CD4-positive, alpha-beta T cell (primary cell): ENCODE measurements around the gene WDR11. TPM values are rescaled to one million over a fixed set of nuclear protein-coding genes. Genes with fewer than 3 reads are reported as not detected.

Source experiments
- ATAC-seq: fragments of 200-7000 bp; cut with Tn5 transposase; one replicate; pipeline ENCODE4 v1.10.0; 2022; ENCODE audit warnings: mild to moderate bottlenecking; ENCODE audit not compliant: poor library complexity
- CTCF ChIA-PET: fragments of 350-600 bp; sonication (Branson Sonifier 250); formaldehyde crosslinking; loops from one replicate; lab custom pipeline; 2021; ENCODE audit warnings: antibody characterized with exemption, inconsistent platforms; lab: Charles Lee
- POLR2A ChIA-PET: fragments of 350-600 bp; sonication (Branson Sonifier 250); formaldehyde crosslinking; loops from one replicate; lab custom pipeline; 2021; ENCODE audit warnings: antibody characterized with exemption, inconsistent platforms; lab: Charles Lee
- DNase-seq, 14 experiments: peaks; one replicate each; pipeline ENCODE4 v3.0.0-alpha.2; 2013 to 2020; ENCODE audit warnings: mixed read lengths in 2 of 14
- H3K27ac ChIP-seq, 2 donors: one replicate each; pipeline versions ENCODE4 v1.5.1 to v1.7.0; 2013; ENCODE audit warnings: low read length in 2 of 2, low read depth in 1 of 2, mild to moderate bottlenecking in 1 of 2
- H3K27me3 ChIP-seq, 2 experiments: 1 replicate in 1 of 2; 2 replicates in 1 of 2; pipeline versions ENCODE4 v1.6.1 to v1.7.0; 2013; ENCODE audit warnings: low read length in 2 of 2, control low read depth in 1 of 2, mild to moderate bottlenecking in 1 of 2, moderate library complexity in 1 of 2; ENCODE audit not compliant: insufficient read depth in 2 of 2, control insufficient read depth in 1 of 2
- H3K36me3 ChIP-seq: one replicate; pipeline ENCODE4 v1.6.1; 2013; ENCODE audit warnings: low read length, control low read depth; ENCODE audit not compliant: insufficient read depth
- H3K4me1 ChIP-seq: one replicate; pipeline ENCODE4 v1.6.1; 2013; ENCODE audit warnings: low read length, control low read depth; ENCODE audit not compliant: insufficient read depth
- H3K4me3 ChIP-seq: one replicate; pipeline ENCODE4 v1.5.1; 2013; ENCODE audit warnings: mild to moderate bottlenecking, low read length, moderate library complexity
- H3K9me3 ChIP-seq, 2 experiments: 1 replicate in 1 of 2; 2 replicates in 1 of 2; pipeline versions ENCODE4 v1.6.1 to v1.7.0; 2013; ENCODE audit warnings: low read length in 2 of 2, mild to moderate bottlenecking in 2 of 2, control low read depth in 1 of 2, moderate library complexity in 1 of 2; ENCODE audit not compliant: control insufficient read depth in 1 of 2, insufficient read depth in 1 of 2
- H3K27ac Mint-ChIP-seq: one replicate; pipeline ENCODE4 v1.8.0; 2020; ENCODE audit warnings: mixed read lengths
- H3K27me3 Mint-ChIP-seq: one replicate; pipeline ENCODE4 v1.8.0; 2021; ENCODE audit warnings: mixed read lengths
- H3K36me3 Mint-ChIP-seq: one replicate; pipeline ENCODE4 v1.8.0; 2021; ENCODE audit warnings: low read depth, mixed read lengths
- H3K4me1 Mint-ChIP-seq: one replicate; pipeline ENCODE4 v1.8.0; 2021; ENCODE audit warnings: low read depth, mixed read lengths
- H3K4me3 Mint-ChIP-seq: one replicate; pipeline ENCODE4 v1.8.0; 2020; ENCODE audit warnings: mild to moderate bottlenecking, mixed read lengths
- H3K9me3 Mint-ChIP-seq: one replicate; pipeline ENCODE4 v1.8.0; 2020; ENCODE audit warnings: mixed read lengths
- CTCF ChIP-seq: fragments of 200-600 bp; IDR thresholded peaks from one replicate; pipeline ENCODE4 v1.8.0; 2022; ENCODE audit warnings: antibody characterized with exemption, mild to moderate bottlenecking
- intact Hi-C, 2 experiments: fragments of 100-400 bp; cut with DNase I in 1 of 2; cut with micrococcal nuclease in 1 of 2; formaldehyde crosslinking; loops; one replicate each; pipeline versions ENCODE4 v1.15.1 to v1.9.0; 2023 to 2025; cut with DNase I, micrococcal nuclease
- total RNA-seq, 174 experiments: library from RNA in 2 of 174; stranded (reverse) in 2 of 174; gene quantifications; one replicate each; pipeline ENCODE4 v1.2.3 and lab custom pipeline; 2021 to 2026

Gene WDR11
- total RNA-seq, 2 experiments from 2014 or later = 16.9 to 17.9 TPM

DNA sequence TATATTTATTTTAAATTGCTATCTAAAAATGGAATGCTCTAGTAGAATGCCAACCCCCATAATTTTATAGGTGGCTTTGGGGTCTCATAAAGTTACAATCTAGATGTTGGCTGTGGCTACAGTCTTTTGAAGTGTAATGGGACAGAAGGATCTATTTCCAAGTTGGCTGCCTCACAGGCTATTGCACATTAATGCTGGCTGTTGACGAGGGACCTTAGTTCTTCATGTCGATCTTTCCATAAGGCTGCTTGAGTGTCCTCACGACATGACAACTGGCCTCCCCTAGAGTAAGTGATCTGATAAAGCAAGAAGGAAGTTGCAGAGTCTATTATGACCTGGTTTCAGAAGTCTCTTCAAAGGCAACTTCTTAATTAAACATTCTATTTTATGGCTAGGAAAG is 36.3 kb downstream of the WDR11 start:
- CTCF ChIA-PET = no interaction called here
- peaks cover 92% of the 10 kb centered on the region for H3K36me3 Mint-ChIP-seq
- peaks cover 60% of the 10 kb centered on the region for H3K36me3 ChIP-seq
- POLR2A ChIA-PET = no interaction called here
- no peak overlapping the region for H3K4me3 Mint-ChIP-seq
- no peaks in the 10 kb centered on the region for H3K9me3 Mint-ChIP-seq
- intact Hi-C loops = no loop called here
- H3K4me1 ChIP-seq = no peaks in the 10 kb centered on the region
- no peaks in the 10 kb centered on the region for H3K27me3 Mint-ChIP-seq
- no peak overlapping the region for H3K4me3 ChIP-seq
- DNase-seq (no peak), ATAC-seq (no peak)
- no peak for TF ChIP-seq CTCF
- no peaks in the 10 kb centered on the region for H3K27me3 ChIP-seq
- no peaks in the 10 kb centered on the region for H3K4me1 Mint-ChIP-seq
- no peaks in the 10 kb centered on the region for H3K9me3 ChIP-seq
- H3K27ac ChIP-seq = no peak overlapping the region
- H3K27ac Mint-ChIP-seq = no peak overlapping the region

DNA sequence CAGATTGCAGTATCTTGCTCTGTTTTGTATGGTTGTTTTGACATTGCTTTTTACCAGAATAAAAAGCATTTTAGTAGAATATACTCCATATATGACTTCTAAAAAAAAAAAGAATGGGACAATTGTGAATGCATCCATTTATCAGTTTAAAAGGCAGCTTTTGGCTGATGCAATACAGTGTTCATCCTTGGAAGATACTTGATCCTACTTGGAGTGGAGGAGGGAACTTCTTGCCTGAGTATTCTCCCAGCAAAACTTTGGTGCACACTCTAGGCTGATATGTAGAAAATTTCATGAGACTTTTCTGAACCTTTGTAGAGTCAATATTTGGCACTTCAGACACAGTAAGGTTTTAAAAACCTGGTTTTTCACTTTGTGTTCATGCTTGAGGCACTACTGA is 40.2 kb downstream of the WDR11 start:
- POLR2A ChIA-PET = no interaction called here
- no peak overlapping the region for H3K27ac Mint-ChIP-seq

DNA sequence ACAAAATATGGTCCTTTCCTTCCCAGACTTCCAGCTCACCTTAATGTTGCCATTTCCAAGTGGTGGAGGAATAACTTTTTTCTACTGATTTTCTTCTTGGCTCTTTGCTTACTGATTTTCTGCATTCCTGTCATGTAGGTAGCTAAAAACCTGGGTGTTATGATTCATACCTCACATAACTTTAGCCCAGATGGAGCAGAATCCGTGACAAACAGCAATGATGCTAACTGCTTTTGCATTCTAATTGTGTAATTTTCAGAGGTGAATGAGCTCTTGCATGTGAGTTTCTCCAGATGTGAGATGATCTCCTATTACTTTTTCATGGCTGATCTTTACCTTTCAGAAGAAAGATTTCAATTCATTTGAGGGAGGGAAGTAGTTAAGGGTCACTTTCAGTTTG is 43.4 kb downstream of the WDR11 start:
- no peaks in the 10 kb centered on the region for H3K27me3 ChIP-seq
- H3K4me1 Mint-ChIP-seq = peaks cover 7% of the 10 kb centered on the region
- H3K36me3 ChIP-seq = peaks cover 42% of the 10 kb centered on the region
- no peak for TF ChIP-seq CTCF
- no peak overlapping the region for H3K4me3 ChIP-seq
- H3K9me3 ChIP-seq = no peaks in the 10 kb centered on the region
- ATAC-seq (no peak), DNase-seq (no peak)
- H3K27ac Mint-ChIP-seq = no peak overlapping the region
- CTCF ChIA-PET = no interaction called here
- no peak overlapping the region for H3K4me3 Mint-ChIP-seq
- H3K9me3 Mint-ChIP-seq = no peaks in the 10 kb centered on the region
- H3K27ac ChIP-seq = no peak overlapping the region
- peaks cover 82% of the 10 kb centered on the region for H3K36me3 Mint-ChIP-seq
- POLR2A ChIA-PET = no interaction called here
- no peaks in the 10 kb centered on the region for H3K27me3 Mint-ChIP-seq
- intact Hi-C loops = no loop called here
- H3K4me1 ChIP-seq = no peaks in the 10 kb centered on the region

More for the DNA sequence above, 40.2 kb downstream of the WDR11 start:
- Histone ChIP-seq H3K9me3 (no peaks in the 10 kb centered on the region), H3K36me3 (peaks cover 49% of the 10 kb centered on the region), H3K4me3 (no peak overlapping the region), H3K4me1 (no peaks in the 10 kb centered on the region), H3K27me3 (no peaks in the 10 kb centered on the region), H3K27ac (no peak overlapping the region)
- H3K36me3 Mint-ChIP-seq = peaks cover 86% of the 10 kb centered on the region
- TF ChIP-seq CTCF = no peak
- CTCF ChIA-PET = no interaction called here
- ATAC-seq (no peak), DNase-seq (no peak)
- H3K4me3 Mint-ChIP-seq = no peak overlapping the region
- intact Hi-C loops = no loop called here
- no peaks in the 10 kb centered on the region for H3K4me1 Mint-ChIP-seq
- H3K9me3 Mint-ChIP-seq = no peaks in the 10 kb centered on the region
- H3K27me3 Mint-ChIP-seq = no peaks in the 10 kb centered on the region
